Gastrocnemius medialis (tissue), 4 donors: Measurements from ENCODE around the gene TAOK1.

ENCODE experiments used
- CTCF ChIP-seq, 5 experiments: fragments of 450-650 bp in 3 of 5; fragments of 200-600 bp in 2 of 5; sonication (generic) in 2 of 5; IDR thresholded peaks in 4 of 5; conservative IDR thresholded peaks in 1 of 5; 1 replicate in 4 of 5; 2 replicates in 1 of 5; pipeline ENCODE4 v1.5.1; 2016 to 2019; ENCODE audit warnings: antibody characterized with exemption in 5 of 5, mild to moderate bottlenecking in 3 of 5, moderate library complexity in 3 of 5
- POLR2A ChIP-seq, 2 donors: fragments of 450-650 bp; IDR thresholded peaks; one replicate each; pipeline ENCODE4 v1.6.1; 2017; ENCODE audit warnings: antibody characterized with exemption in 2 of 2, mild to moderate bottlenecking in 2 of 2, moderate library complexity in 2 of 2

- TF ChIP-seq CTCF (IDR thresholded peaks at IDR 0.05 in 4 of 5, conservative IDR thresholded peaks at IDR 0.05 in 1 of 5) (no peak), POLR2A (IDR thresholded peaks at IDR 0.05) (no peak)
Observed at GRCh38 chr17:29407856-29408255, 17.7 kb downstream of the TAOK1 start.
